Suprapubic skin (tissue), 4 donors: ENCODE results near the gene CBARP. TPM values are rescaled to one million over a fixed set of nuclear protein-coding genes. Genes with fewer than 3 reads are reported as not detected.

Source experiments
- DNase-seq, 2 donors: peaks; one replicate each; pipeline ENCODE4 v3.0.0-alpha.2; 2019; ENCODE audit warnings: low spot score in 2 of 2
- H3K27ac ChIP-seq: fragments of 200-600 bp; sonication (generic); one replicate; pipeline ENCODE4 v1.5.1; 2019
- H3K27me3 ChIP-seq: fragments of 200-600 bp; sonication (generic); one replicate; pipeline ENCODE4 v1.5.1; 2019
- H3K36me3 ChIP-seq: fragments of 200-600 bp; sonication (generic); one replicate; pipeline ENCODE4 v1.5.1; 2019
- H3K4me1 ChIP-seq: fragments of 200-600 bp; sonication (generic); one replicate; pipeline ENCODE4 v1.5.1; 2019
- H3K4me3 ChIP-seq: fragments of 200-600 bp; sonication (generic); one replicate; pipeline ENCODE4 v1.5.1; 2019; ENCODE audit warnings: mild to moderate bottlenecking
- H3K9me3 ChIP-seq: fragments of 200-600 bp; sonication (generic); one replicate; pipeline ENCODE4 v1.5.1; 2019
- EP300 ChIP-seq: sonication (generic); formaldehyde crosslinking; IDR thresholded peaks from one replicate; pipeline ENCODE4 v1.6.1; 2017; ENCODE audit warnings: antibody characterized with exemption
- POLR2A ChIP-seq, 2 donors: fragments of 450-650 bp; IDR thresholded peaks; one replicate each; pipeline ENCODE4 v1.6.1; 2017; ENCODE audit warnings: antibody characterized with exemption in 2 of 2, mild to moderate bottlenecking in 2 of 2, moderate library complexity in 2 of 2
- POLR2AphosphoS5 ChIP-seq, 3 donors: sonication (generic); formaldehyde crosslinking; IDR thresholded peaks; one replicate each; pipeline ENCODE4 v1.6.1; 2017; ENCODE audit warnings: antibody characterized with exemption in 3 of 3
- WGBS: methylation state at CpG from one replicate; pipeline ENCODE4 v1.1.5; 2018; 5-methylcytosine and 5-hydroxymethylcytosine counted together
- total RNA-seq, 4 donors: library from RNA; depleted of rRNA; stranded (reverse); fragments of >200 nt; gene quantifications; one replicate each; pipeline ENCODE4 v1.1.0, GENCODE V29; 2016
- TF ChIP-seq, protein P1 (sequence below), 2 donors: fragments of 200-600 bp in 1 of 2; fragments of 450-650 bp in 1 of 2; sonication (generic) in 1 of 2; IDR thresholded peaks; one replicate each; pipeline ENCODE4 v1.5.1; 2016 to 2019; ENCODE audit warnings: antibody characterized with exemption in 2 of 2, mild to moderate bottlenecking in 1 of 2, moderate library complexity in 1 of 2

CBARP gene
- total RNA-seq, 4 donors from 2014 or later, result 2.9 to 8.6 (median 5.1) TPM

DNA sequence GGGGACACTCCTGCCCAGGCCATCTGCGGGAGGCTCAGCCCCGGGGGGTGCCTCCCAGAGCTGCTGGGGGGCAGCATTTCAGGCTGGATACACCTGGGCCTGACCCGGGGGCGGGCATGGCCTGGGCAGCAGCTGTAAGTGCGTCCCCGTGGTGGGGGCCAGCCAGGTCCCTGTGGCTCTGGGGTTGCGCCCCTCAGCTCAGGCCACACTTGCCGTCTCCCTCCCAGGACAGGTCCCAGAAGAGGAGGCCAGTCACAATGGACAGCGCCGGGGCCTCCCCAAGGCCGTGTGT lies 11.6 kb downstream of the CBARP start:
- Histone ChIP-seq H3K9me3 (no peaks in the 10 kb centered on the region), H3K36me3 (peaks cover 76% of the 10 kb centered on the region), H3K4me3 (no peak overlapping the region), H3K27ac (no peak overlapping the region), H3K4me1 (peaks cover 4% of the 10 kb centered on the region), H3K27me3 (no peaks in the 10 kb centered on the region)
- no peak for DNase-seq
- 80% methylated on average over 4 of the region's 11 CpGs for WGBS
- TF ChIP-seq POLR2AphosphoS5 (IDR thresholded peaks at IDR 0.05), result no peak
- no peak for TF ChIP-seq POLR2A (IDR thresholded peaks at IDR 0.05)
- TF ChIP-seq, protein P1, sequence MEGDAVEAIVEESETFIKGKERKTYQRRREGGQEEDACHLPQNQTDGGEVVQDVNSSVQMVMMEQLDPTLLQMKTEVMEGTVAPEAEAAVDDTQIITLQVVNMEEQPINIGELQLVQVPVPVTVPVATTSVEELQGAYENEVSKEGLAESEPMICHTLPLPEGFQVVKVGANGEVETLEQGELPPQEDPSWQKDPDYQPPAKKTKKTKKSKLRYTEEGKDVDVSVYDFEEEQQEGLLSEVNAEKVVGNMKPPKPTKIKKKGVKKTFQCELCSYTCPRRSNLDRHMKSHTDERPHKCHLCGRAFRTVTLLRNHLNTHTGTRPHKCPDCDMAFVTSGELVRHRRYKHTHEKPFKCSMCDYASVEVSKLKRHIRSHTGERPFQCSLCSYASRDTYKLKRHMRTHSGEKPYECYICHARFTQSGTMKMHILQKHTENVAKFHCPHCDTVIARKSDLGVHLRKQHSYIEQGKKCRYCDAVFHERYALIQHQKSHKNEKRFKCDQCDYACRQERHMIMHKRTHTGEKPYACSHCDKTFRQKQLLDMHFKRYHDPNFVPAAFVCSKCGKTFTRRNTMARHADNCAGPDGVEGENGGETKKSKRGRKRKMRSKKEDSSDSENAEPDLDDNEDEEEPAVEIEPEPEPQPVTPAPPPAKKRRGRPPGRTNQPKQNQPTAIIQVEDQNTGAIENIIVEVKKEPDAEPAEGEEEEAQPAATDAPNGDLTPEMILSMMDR (IDR thresholded peaks at IDR 0.05), result no peak
- TF ChIP-seq EP300, result no peak

DNA sequence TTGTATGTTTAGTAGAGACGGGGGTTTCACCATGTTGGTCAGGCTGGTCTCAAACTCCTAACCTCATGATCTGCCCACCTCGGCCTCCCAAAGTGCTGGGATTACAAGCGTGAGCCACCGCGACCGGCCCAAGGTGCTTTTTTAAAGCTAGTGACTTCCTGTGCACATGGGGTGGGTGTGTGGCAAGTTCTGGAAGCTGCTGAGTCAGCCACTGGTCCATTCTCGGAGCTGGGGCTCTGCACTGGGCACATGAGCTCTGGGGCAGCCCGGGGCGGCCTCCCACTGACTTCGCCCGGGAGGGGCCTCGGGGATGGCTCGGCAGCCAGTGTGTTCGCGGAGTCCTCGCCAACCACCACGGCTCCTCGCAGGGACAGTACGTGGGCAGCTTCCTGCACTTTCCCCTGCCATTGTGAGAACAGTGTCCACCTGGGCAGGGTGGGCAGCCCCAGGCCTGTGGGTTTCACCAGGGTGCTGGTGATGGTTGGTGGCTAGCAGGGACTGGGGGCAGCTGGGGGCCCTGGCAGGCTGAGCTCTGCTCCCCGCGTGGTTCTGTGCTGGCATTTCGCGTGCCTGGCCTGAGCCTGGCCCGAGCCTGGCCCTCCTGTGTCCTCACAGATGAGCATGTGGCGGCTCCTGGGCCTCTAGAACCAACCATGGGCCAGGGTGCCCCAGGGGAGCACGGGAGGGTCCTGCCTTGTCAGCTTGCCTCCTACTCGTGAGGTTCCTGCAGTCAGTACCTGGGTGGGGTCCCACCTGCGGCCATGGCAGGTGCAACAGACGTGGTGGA lies 12.2 kb downstream of the CBARP start:
- TF ChIP-seq EP300, result no peak
- TF ChIP-seq, protein P1 (IDR thresholded peaks at IDR 0.05), result no peak
- Histone ChIP-seq H3K27me3 (no peaks in the 10 kb centered on the region), H3K27ac (no peak overlapping the region), H3K4me1 (peaks cover 4% of the 10 kb centered on the region), H3K9me3 (no peaks in the 10 kb centered on the region), H3K4me3 (no peak overlapping the region), H3K36me3 (peaks cover 81% of the 10 kb centered on the region)
- DNase-seq, result no peak
- WGBS, result 97% methylated on average over 14 of the region's 29 CpGs

DNA sequence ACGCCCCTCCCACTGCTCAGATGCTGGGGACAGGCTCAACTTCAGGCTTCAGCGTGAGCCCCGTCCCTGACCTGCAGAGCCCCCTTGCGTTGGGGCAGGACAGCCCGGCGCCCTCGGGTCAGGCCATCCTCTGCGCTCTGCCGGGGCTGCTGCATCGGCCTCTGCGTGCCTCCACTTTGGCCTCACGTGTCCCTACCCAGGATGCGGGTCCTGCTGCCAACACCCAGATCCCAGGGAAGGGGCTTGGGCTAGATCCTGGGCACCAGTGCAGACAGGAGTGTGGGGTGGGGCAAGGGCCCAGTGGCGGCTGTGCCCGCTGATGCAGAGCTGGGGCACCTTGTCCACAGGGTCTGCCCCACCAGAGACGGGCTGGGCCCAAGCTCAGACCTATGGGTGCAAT lies 13.0 kb downstream of the CBARP start:
- WGBS, result 96% methylated on average over 7 of the region's 16 CpGs
- TF ChIP-seq, protein P1 (IDR thresholded peaks at IDR 0.05), result no peak
- TF ChIP-seq EP300 (no peak), POLR2AphosphoS5 (IDR thresholded peaks at IDR 0.05) (no peak), POLR2A (IDR thresholded peaks at IDR 0.05) (no peak)

DNA sequence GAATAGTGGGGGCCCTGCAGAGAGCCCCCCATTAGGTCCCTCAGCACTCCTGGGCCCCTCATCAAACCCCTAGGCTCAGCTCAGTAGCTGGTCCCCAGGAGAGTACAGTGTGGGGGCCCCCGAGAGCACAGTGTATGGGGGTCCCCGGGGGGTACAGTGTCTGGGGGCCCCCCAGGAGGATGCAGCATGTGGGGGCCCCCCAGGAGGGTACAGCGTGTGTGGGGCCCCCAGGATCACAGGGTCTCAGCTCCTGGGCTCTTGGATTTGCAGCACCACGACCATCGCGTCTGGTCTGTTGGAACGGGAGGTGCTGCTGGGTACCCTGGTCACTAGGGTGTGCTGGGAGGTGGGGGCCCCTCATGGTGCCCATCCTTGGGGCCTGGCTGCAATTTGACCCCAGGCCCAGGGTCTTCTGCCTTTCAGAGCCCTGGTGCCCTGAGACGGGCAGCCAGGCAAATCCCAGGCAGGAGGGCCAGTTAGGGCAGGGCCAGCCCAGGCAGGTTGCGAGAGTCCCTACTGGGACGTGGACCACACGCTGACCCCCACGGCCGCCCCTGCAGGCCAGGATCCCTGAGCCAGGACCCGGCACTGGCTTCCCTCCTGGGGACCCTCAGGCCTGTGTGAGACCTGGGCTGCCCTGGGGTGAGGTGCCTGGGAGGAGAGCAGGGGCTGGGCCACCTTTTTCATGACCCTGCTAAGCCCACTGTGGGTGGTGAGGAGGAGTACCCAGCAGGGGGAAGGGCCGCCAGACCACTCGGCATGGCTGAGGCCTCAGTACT lies 13.6 kb downstream of the CBARP start:
- Histone ChIP-seq H3K36me3 (peaks cover 88% of the 10 kb centered on the region), H3K27ac (no peak overlapping the region), H3K9me3 (no peaks in the 10 kb centered on the region), H3K27me3 (no peaks in the 10 kb centered on the region), H3K4me1 (peaks cover 4% of the 10 kb centered on the region), H3K4me3 (no peak overlapping the region)
- TF ChIP-seq POLR2A (IDR thresholded peaks at IDR 0.05), result no peak
- TF ChIP-seq POLR2AphosphoS5 (IDR thresholded peaks at IDR 0.05), result no peak
- TF ChIP-seq EP300, result no peak
- TF ChIP-seq, protein P1 (IDR thresholded peaks at IDR 0.05), result no peak
- WGBS, result 100% methylated on average over 3 of the region's 16 CpGs
- no peak for DNase-seq

More for the DNA sequence above, 13.0 kb downstream of the CBARP start:
- no peak for DNase-seq
- Histone ChIP-seq H3K4me3 (no peak overlapping the region), H3K4me1 (peaks cover 4% of the 10 kb centered on the region), H3K27me3 (no peaks in the 10 kb centered on the region), H3K9me3 (no peaks in the 10 kb centered on the region), H3K36me3 (peaks cover 88% of the 10 kb centered on the region), H3K27ac (no peak overlapping the region)
